ENCODE measurements around the gene ZNF789.

Gene ZNF789

DNA sequence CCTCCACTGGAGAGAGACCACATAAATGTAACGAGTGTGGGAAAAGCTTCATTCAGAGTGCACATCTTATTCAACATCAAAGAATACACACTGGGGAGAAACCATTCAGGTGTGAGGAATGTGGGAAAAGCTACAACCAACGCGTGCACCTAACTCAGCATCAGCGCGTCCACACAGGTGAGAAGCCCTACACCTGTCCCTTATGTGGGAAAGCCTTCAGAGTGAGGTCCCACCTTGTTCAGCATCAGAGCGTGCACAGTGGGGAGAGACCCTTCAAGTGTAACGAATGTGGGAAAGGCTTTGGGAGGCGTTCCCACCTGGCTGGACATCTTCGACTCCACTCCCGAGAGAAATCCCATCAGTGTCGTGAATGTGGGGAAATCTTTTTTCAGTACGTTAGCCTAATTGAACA lies 58.7 kb downstream of the ZNF789 start:
- no peak for DNase-seq
- TF ChIP-seq, protein P1, sequence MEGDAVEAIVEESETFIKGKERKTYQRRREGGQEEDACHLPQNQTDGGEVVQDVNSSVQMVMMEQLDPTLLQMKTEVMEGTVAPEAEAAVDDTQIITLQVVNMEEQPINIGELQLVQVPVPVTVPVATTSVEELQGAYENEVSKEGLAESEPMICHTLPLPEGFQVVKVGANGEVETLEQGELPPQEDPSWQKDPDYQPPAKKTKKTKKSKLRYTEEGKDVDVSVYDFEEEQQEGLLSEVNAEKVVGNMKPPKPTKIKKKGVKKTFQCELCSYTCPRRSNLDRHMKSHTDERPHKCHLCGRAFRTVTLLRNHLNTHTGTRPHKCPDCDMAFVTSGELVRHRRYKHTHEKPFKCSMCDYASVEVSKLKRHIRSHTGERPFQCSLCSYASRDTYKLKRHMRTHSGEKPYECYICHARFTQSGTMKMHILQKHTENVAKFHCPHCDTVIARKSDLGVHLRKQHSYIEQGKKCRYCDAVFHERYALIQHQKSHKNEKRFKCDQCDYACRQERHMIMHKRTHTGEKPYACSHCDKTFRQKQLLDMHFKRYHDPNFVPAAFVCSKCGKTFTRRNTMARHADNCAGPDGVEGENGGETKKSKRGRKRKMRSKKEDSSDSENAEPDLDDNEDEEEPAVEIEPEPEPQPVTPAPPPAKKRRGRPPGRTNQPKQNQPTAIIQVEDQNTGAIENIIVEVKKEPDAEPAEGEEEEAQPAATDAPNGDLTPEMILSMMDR (IDR thresholded peaks at IDR 0.05; ENCODE audit: low read depth, low read length) = no peak
- H3K36me3 ChIP-seq = peaks cover 43% of the 10 kb centered on the region
- H3K4me1 ChIP-seq = no peaks in the 10 kb centered on the region
- no peaks in the 10 kb centered on the region for H3K27me3 ChIP-seq
- no peaks in the 10 kb centered on the region for H3K9me3 ChIP-seq
- H3K4me3 ChIP-seq (ENCODE audit: low read depth, low read length) = no peak overlapping the region

DNA sequence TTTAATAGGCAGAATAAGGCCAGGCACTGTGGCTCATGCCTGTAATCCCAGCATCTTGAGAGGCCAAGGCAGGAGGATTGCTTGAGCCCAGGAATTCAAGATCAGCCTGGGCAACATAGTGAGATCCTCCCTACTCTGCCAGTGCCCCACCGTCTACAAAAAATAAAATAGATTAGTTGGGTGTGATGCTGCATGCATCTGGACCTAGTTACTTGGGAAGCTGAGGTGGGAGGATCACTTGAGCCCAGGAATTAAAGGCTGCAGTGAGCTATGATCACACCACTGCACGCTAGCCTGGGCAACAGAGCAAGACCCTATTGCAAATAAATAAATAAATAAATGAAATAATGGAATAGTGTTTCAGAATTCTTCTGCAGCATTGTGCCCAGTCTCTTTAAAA lies 63.0 kb downstream of the ZNF789 start:
- peaks cover 6% of the 10 kb centered on the region; the same call in 1 of the 2 replicates for H3K9me3 ChIP-seq
- H3K4me3 ChIP-seq (ENCODE audit: low read depth, low read length) = no peak overlapping the region
- no peak for DNase-seq
- TF ChIP-seq, protein P1 (IDR thresholded peaks at IDR 0.05; ENCODE audit: low read depth, low read length) = no peak
- no peaks in the 10 kb centered on the region for H3K27me3 ChIP-seq
- peaks cover 25% of the 10 kb centered on the region for H3K36me3 ChIP-seq
- H3K4me1 ChIP-seq = no peaks in the 10 kb centered on the region
